GM12872 (cell line): ENCODE results near the gene ATRNL1.

Experiments used
- TF ChIP-seq, protein P1 (sequence below): IDR thresholded peaks from 3 replicates; pipeline ENCODE4 v1.5.1; 2011; ENCODE audit warnings: low read depth, mild to moderate bottlenecking, low read length, moderate library complexity; ENCODE audit not compliant: insufficient read depth

Gene ATRNL1

DNA sequence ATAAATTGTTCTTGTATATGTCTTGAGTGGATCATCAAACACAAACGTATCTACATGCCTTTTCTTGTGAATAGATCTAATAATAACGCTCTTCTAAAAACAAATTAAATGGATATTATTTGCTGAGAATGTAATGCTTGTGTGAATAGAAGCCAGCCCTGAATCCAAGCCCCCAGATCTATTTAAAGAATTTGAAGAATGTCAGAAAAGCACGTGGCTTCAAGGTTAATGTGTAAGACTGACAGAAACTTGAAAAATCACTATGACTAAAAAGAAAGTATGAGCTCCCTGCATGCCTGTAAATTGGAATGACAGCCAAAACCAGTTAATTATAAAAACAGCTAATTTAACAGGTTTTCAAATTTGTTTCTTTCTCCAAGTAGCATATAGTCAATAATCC, 43.2 kb upstream of the ATRNL1 start:
- TF ChIP-seq, protein P1, sequence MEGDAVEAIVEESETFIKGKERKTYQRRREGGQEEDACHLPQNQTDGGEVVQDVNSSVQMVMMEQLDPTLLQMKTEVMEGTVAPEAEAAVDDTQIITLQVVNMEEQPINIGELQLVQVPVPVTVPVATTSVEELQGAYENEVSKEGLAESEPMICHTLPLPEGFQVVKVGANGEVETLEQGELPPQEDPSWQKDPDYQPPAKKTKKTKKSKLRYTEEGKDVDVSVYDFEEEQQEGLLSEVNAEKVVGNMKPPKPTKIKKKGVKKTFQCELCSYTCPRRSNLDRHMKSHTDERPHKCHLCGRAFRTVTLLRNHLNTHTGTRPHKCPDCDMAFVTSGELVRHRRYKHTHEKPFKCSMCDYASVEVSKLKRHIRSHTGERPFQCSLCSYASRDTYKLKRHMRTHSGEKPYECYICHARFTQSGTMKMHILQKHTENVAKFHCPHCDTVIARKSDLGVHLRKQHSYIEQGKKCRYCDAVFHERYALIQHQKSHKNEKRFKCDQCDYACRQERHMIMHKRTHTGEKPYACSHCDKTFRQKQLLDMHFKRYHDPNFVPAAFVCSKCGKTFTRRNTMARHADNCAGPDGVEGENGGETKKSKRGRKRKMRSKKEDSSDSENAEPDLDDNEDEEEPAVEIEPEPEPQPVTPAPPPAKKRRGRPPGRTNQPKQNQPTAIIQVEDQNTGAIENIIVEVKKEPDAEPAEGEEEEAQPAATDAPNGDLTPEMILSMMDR, result no peak

DNA sequence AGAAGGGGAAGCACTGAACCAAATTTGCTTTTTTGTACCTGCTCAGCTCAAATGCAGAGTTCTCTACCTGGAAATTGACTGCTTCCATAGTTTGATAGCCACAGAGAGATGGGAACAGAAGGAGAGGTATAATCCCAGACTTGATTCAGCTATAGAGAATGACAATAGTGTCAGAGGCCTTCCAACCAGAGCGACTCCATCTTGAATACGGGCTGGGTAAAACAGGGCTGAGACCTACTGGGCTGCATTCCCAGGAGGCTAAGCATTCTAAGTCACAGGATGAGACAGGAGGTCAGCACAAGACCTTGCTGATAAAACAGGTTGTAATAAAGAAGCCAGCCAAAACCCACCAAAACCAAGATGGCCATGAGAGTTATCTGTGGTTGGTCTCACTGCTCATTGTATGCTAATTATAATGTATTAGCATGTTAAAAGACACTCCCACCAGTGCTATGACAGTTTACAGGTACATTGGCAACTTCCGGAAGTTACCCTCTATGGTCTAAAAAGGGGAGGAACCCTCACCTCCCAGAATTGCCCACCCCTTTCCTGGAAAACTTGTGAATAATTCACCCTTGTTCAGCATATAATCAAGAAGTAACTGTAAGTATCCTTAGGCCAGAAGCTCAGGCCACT, 42.7 kb upstream of the ATRNL1 start:
- TF ChIP-seq, protein P1, result no peak

DNA sequence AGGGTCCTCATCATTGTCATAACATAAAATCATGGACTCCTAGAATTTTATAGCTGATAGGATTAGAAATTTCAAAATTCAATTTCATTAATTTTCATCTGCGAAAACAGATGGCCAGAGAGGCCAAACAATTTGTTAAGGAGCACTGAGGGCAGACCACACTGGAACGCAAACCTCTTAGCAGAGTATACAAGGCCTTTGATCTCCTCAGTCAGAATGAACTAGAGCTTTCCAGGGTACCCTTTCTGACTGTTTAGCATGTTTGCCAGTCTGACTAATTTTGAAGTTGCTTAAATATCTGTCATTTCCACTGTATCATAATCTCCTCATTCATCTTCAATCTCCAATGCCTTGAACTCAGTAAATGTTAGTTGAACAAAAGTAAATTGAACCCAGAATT, 41.9 kb upstream of the ATRNL1 start:
- TF ChIP-seq, protein P1, result no peak

DNA sequence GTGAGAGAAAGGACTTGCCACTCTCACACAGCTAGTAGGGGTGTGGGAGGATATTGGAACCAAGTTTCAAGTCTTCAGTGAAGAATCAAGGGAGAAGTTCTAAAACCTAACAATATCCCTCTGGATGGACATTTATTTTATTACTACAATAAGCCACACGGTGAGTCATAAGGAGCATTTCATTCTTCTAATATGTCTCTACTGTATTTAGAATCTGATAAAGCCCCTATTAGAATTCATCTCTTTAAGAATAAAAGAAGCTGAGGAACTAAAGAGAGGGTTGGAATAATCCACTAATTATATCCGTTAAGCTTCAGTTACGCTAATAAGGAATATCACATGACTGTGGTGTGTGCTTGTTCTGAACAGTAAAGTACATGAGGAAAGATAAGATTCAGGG, 40.9 kb upstream of the ATRNL1 start:
- TF ChIP-seq, protein P1, result no peak

DNA sequence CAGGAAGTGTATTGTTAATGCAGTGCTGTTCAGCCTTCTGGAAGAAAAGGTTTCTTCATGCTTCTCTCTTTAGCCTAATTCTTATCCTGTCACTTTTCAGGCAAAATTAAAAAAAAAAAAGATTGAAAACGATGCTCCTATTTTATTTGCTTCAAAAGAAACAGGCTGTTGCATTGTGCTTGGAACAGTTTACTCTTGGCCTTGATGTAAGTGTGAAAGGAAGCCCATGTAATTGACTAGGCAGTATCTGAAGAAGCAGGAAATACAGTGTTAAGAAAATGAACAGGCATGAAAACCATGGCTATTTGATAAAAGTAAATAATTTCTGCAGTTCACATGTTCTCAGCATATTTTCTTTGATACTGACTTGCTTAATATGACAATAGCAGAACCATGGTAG, 40.4 kb upstream of the ATRNL1 start:
- TF ChIP-seq, protein P1, result no peak

DNA sequence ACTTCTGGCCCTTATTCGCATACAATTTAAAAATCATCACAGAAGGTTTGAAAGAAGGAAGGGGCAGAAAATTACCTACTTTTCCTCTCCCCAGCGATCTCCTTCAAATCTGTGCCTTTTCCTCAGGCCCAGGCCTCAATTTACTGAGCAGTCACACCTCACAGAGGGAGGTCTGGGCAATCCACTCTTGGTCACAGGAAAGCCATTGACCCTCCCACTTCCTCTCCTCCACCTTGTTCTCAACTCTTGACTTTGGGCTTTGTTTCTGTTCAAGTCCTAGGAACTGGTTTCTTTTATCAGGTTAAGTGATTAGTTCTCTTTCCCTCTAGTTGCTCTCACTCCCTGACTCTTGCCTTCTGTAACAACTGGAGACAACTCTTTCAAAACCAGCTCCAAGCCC, 37.0 kb upstream of the ATRNL1 start:
- TF ChIP-seq, protein P1, result no peak

DNA sequence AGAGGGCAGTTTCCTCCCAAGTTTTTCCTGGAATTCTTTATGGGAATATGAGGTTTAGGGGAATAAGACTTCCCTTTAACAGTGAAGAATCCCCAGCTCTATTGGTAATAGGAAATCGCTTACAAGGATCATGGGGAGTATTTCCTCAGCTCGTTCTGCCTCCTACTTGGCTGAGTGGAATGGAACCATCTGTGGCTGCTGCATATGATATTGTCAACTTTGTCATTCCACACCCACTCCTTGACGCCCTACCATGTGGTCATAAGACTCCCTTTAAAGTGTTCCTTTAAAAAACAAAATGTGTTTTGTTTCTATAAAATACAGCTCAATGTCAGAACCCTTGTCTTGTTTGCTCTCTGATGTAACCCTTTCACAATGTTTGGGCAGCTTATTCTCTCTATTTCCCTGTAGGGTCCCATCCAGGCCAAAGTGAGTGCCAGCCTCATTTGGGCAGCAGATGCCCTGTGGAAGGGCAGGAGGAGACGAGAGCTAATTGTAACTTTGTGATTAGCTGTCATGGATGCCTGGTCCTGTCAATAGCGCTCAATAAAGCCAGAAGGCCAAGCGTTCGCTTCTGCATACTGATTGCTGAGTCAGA, 33.8 kb upstream of the ATRNL1 start:
- TF ChIP-seq, protein P1, result no peak
